ENCODE data around the gene ZSCAN25.

DNA sequence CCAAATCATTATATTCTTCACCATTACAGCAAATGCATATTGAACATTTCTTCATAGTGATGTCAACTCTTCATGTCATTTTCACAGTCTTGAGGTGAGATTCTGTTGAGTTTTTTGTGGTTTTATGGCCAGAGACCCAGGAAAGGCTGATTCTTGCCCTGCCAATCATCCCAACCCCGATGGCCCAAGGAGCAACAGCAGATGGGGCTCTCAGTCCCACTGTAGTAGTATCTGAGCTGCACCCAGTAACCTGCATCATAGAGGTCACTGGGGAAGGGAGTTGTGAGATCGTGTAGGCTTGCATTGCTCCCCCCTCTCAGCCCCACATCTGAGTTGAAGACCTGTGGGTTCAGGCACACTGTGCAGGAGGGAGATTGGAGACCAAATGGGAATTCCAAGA lies 26.7 kb downstream of the ZSCAN25 start:
- no peak for TF ChIP-seq POLR2AphosphoS5 (IDR thresholded peaks at IDR 0.05; ENCODE audit: low read depth, low read length)
- TF ChIP-seq SIN3A (IDR thresholded peaks at IDR 0.05; ENCODE audit: borderline replicate concordance, insufficient read depth, low read length): no peak
- TF ChIP-seq, protein P1, sequence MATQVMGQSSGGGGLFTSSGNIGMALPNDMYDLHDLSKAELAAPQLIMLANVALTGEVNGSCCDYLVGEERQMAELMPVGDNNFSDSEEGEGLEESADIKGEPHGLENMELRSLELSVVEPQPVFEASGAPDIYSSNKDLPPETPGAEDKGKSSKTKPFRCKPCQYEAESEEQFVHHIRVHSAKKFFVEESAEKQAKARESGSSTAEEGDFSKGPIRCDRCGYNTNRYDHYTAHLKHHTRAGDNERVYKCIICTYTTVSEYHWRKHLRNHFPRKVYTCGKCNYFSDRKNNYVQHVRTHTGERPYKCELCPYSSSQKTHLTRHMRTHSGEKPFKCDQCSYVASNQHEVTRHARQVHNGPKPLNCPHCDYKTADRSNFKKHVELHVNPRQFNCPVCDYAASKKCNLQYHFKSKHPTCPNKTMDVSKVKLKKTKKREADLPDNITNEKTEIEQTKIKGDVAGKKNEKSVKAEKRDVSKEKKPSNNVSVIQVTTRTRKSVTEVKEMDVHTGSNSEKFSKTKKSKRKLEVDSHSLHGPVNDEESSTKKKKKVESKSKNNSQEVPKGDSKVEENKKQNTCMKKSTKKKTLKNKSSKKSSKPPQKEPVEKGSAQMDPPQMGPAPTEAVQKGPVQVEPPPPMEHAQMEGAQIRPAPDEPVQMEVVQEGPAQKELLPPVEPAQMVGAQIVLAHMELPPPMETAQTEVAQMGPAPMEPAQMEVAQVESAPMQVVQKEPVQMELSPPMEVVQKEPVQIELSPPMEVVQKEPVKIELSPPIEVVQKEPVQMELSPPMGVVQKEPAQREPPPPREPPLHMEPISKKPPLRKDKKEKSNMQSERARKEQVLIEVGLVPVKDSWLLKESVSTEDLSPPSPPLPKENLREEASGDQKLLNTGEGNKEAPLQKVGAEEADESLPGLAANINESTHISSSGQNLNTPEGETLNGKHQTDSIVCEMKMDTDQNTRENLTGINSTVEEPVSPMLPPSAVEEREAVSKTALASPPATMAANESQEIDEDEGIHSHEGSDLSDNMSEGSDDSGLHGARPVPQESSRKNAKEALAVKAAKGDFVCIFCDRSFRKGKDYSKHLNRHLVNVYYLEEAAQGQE (IDR thresholded peaks at IDR 0.05; ENCODE audit: insufficient read depth in 1 of 2, low read depth in 2 of 2, low read length in 2 of 2): no peak
- no peak for TF ChIP-seq FOXP2 (optimal IDR thresholded peaks at IDR 0.05; ENCODE audit: borderline replicate concordance, extremely low read depth, extremely low read length, insufficient read depth)
- TF ChIP-seq TAF1 (IDR thresholded peaks at IDR 0.05; ENCODE audit: borderline replicate concordance, insufficient read depth, low read length): no peak
